T-helper 2 cell treated with Interferon-gamma antibody and Interleukin-4, amounts not matched to agents 5 μg/mL and 100 μg/mL, for 36 hours (primary cell): ENCODE measurements around the gene THSD7B.

Experiments
- DNase-seq: peaks from one replicate; pipeline ENCODE4 v3.0.0; 2021; ENCODE audit warnings: low spot score
- H3K27ac Mint-ChIP-seq: one replicate; pipeline ENCODE4 v1.8.0; 2021; ENCODE audit warnings: mild to moderate bottlenecking, mixed read lengths
- H3K27me3 Mint-ChIP-seq: one replicate; pipeline ENCODE4 v1.8.0; 2021; ENCODE audit warnings: low read depth, mixed read lengths
- H3K36me3 Mint-ChIP-seq: one replicate; pipeline ENCODE4 v1.8.0; 2021; ENCODE audit warnings: low read depth, mixed read lengths
- H3K4me1 Mint-ChIP-seq: one replicate; pipeline ENCODE4 v1.8.0; 2021; ENCODE audit warnings: low read depth, mixed read lengths
- H3K4me3 Mint-ChIP-seq: one replicate; pipeline ENCODE4 v1.8.0; 2022; ENCODE audit warnings: mild to moderate bottlenecking, moderate library complexity, mixed read lengths
- H3K9me3 Mint-ChIP-seq: one replicate; pipeline ENCODE4 v1.8.0; 2021; ENCODE audit warnings: mixed read lengths

Gene THSD7B

DNA sequence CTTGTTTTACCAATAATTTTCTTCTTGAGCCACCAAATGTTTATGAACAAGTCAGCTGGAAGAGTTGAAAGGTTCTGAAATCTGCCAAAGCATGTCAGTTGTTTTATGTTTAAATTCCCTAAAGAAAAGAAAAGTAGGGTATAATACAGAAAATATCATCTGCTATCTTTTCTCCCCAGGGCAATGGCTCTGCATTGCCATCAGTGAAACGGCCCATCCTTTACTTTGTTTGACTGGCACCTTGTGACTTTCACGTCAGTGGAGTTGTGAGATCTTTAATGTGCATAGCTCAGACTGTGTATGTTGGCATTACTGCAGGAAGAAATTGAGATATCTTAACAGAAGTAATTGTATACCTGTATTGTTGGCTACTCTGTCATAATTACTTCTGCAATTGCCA is 239.9 kb downstream of the THSD7B start:
- H3K27ac Mint-ChIP-seq = no peak overlapping the region
- no peaks in the 10 kb centered on the region for H3K27me3 Mint-ChIP-seq
- no peaks in the 10 kb centered on the region for H3K36me3 Mint-ChIP-seq
- H3K4me3 Mint-ChIP-seq = no peak overlapping the region
- DNase-seq = no peak
- no peaks in the 10 kb centered on the region for H3K4me1 Mint-ChIP-seq
- no peaks in the 10 kb centered on the region for H3K9me3 Mint-ChIP-seq

DNA sequence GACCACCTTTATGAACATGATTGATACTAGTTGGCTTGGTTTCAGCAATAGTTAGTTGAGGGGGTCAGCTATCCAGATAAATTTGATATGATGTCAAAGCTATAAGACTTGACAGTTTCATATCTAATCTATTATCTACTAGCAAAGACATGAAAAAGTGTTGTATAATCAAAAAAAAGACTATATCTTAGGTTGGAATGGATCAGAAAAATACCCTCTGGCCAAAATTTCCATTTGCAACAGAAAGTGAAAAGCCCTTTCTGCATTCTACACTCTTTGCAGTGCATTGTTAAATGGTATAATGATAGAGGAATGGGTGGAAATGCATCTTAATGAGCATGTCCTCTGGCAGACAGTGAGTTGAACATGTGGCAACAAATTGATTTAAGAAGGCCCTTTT is 242.6 kb downstream of the THSD7B start:
- Mint-ChIP-seq H3K4me3 (no peak overlapping the region), H3K9me3 (no peaks in the 10 kb centered on the region), H3K4me1 (no peaks in the 10 kb centered on the region), H3K27ac (no peak overlapping the region), H3K27me3 (no peaks in the 10 kb centered on the region), H3K36me3 (no peaks in the 10 kb centered on the region)
- no peak for DNase-seq

DNA sequence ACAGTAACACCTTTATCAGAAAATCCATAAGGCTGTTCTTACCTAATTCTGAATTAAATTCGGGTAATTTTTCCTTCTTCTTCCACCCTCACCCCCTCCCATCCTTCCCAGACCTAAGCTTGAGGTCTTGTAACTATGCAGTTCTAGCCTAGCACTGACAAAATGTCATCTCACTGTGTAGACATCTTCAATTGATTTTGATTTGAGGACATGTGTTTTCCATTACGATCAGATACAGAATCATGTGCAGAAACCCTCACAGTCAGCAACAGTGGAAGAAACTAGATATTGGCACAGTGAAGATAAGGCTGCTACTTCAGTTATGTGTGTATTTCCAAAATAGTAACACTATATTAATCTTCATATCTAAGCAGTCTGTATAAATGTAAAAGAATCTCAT is 244.6 kb downstream of the THSD7B start:
- H3K27me3 Mint-ChIP-seq = no peaks in the 10 kb centered on the region
- no peak for DNase-seq
- no peaks in the 10 kb centered on the region for H3K36me3 Mint-ChIP-seq
- H3K4me1 Mint-ChIP-seq = no peaks in the 10 kb centered on the region
- H3K9me3 Mint-ChIP-seq = no peaks in the 10 kb centered on the region
- H3K4me3 Mint-ChIP-seq = no peak overlapping the region
- H3K27ac Mint-ChIP-seq = no peak overlapping the region

DNA sequence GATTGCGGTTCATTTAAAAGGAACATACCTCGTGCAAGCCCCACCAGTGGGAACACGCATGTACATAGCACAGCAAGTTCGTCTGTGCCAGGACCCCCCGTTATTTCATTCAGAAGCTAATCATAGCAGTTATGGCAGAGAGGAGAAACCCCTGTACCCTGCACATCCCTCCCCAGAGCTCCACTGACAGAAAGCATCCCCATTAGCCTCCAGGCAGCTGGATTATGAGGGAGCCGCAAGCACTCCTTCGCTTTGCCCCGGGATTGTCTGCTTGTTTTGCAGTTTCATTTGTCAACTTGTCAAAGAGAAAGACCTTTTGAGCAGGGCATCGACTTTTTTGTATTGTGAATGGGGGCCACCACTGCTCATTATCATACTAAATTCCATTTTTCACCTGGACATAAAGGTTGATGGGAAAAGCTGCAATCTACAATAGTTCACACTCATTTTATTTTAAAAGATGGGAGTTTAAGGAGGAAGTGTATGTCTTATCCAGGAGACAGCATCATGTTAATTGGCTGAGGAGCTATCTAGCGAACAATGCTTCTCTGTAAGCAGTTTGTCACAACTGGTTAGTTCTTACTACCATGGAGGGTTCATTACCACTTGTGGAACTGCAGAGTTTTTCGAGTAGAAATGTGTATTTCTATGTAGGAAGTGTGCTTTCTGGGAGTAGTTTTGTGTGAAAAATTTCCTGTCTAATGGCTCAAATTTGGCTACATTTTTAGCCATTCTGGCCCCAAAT is 255.3 kb downstream of the THSD7B start:
- Mint-ChIP-seq H3K36me3 (no peaks in the 10 kb centered on the region), H3K27ac (no peak overlapping the region), H3K27me3 (no peaks in the 10 kb centered on the region), H3K9me3 (no peaks in the 10 kb centered on the region), H3K4me3 (no peak overlapping the region), H3K4me1 (no peaks in the 10 kb centered on the region)
- DNase-seq = no peak

DNA sequence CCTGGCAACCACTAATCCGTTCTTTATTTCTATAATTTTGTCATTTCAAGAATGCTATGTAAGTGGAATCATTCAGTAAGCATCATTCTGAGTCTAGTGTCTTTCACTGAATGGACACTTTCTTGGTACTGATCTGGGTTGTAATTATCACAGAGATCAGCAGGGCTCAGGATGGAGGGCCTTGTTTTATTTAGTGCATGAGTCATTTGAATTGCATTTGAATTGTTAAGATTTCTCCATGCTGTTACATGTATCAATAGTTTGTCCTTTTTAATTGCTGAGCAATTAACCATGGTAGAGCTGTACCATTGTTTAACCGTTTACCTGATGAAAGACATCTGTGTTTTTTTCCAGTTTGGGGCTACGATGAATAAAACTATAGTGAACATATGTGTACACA is 256.4 kb downstream of the THSD7B start:
- Mint-ChIP-seq H3K36me3 (no peaks in the 10 kb centered on the region), H3K27ac (no peak overlapping the region), H3K9me3 (no peaks in the 10 kb centered on the region), H3K4me1 (no peaks in the 10 kb centered on the region), H3K27me3 (no peaks in the 10 kb centered on the region), H3K4me3 (no peak overlapping the region)
- no peak for DNase-seq

DNA sequence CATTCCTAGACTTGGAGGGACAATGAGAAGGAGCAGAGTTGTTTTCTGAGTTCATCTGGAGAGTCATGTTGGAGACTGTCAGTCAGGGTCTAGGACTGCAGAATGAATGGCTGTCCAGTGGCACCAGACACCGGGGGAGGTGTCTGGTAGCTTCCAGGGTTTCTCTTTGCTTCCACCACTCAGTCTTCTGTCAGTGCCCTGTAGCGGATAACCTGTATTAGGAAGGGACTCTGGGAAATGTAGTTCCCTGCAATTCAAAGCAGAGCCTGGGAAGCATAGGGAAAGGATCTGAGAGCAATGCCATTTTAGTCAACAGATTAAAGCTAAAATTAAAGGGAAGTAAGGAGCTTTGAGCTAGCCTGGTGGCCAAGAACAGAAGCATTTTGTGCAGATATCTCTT is 257.9 kb downstream of the THSD7B start:
- H3K9me3 Mint-ChIP-seq = no peaks in the 10 kb centered on the region
- no peak overlapping the region for H3K4me3 Mint-ChIP-seq
- DNase-seq = no peak
- no peaks in the 10 kb centered on the region for H3K36me3 Mint-ChIP-seq
- no peaks in the 10 kb centered on the region for H3K4me1 Mint-ChIP-seq
- H3K27ac Mint-ChIP-seq = no peak overlapping the region
- no peaks in the 10 kb centered on the region for H3K27me3 Mint-ChIP-seq

DNA sequence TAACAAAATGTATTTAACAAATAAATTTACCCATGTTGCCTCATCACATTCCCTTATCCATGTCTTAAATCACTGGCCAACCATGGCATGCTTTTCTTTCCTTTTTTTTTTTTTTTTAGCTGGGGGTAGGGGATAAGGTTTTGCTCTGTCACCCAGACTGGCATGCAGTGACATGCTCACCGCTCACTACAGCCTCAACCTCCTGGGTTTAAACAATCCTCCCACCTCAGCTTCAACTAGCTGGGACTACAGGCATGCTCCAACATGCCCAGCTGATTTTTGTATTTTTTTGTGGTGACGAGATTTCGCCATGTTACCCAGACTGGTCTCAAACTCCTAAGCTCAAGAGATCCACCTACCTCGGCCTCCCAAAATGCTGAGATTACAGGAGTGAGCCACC is 266.4 kb downstream of the THSD7B start:
- H3K9me3 Mint-ChIP-seq = no peaks in the 10 kb centered on the region
- H3K27ac Mint-ChIP-seq = no peak overlapping the region
- no peaks in the 10 kb centered on the region for H3K4me1 Mint-ChIP-seq
- H3K4me3 Mint-ChIP-seq = no peak overlapping the region
- no peak for DNase-seq
- H3K36me3 Mint-ChIP-seq = no peaks in the 10 kb centered on the region
- no peaks in the 10 kb centered on the region for H3K27me3 Mint-ChIP-seq

DNA sequence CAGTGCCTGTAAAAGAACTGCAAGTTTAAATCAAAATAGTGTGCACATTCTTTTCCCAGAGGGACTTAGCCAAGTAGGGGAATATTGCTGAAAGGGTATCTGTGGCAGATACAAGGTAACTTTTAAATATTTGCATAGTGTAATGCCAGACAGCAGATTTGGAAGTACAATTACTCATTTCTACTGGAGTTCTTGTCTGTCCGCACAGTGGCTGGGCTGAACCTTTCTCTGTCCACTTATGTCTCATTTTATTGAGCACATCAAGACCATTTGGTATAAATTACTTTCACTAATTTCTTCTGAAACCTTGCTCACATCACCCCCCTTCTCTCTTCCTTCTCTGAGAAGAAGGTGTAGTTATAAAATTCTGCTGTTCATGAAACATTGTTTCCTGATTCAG is 271.3 kb downstream of the THSD7B start:
- no peak overlapping the region for H3K4me3 Mint-ChIP-seq
- H3K27me3 Mint-ChIP-seq = no peaks in the 10 kb centered on the region
- no peaks in the 10 kb centered on the region for H3K4me1 Mint-ChIP-seq
- no peak for DNase-seq
- no peaks in the 10 kb centered on the region for H3K36me3 Mint-ChIP-seq
- H3K9me3 Mint-ChIP-seq = no peaks in the 10 kb centered on the region
- no peak overlapping the region for H3K27ac Mint-ChIP-seq

DNA sequence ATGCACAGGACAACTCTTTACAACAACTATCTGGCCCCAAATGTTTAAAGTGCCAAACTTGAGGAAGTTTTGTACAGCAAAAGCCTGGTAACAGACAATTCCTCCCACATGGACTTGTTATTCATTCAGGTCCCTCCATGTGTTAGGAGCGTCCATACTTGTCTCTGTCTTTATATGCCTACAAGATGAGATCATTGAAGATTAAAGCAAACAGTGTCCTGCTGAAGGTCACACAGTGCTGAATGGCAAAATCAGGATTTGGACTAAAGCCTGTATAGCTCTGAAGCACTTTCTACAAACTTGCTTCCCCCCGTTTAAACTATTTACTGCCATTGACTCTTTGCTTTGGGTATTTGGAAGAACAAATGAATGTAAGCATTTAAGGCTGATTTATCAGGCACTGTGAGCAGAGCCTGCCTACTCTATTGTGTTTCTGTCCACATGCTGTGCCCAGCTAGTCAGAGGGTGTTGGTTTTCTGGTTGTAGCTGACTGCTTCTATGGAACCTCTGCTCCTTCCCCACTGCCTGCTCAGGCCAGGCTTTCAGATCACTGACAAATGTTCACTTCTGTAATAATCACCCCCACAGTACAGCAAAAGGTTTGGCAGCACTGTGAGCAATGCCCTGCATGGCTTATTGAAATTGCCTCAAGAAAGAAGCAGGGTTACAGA is 274.3 kb downstream of the THSD7B start:
- Mint-ChIP-seq H3K27ac (no peak overlapping the region), H3K9me3 (no peaks in the 10 kb centered on the region), H3K27me3 (no peaks in the 10 kb centered on the region), H3K4me1 (no peaks in the 10 kb centered on the region), H3K4me3 (no peak overlapping the region), H3K36me3 (no peaks in the 10 kb centered on the region)
- DNase-seq = no peak

DNA sequence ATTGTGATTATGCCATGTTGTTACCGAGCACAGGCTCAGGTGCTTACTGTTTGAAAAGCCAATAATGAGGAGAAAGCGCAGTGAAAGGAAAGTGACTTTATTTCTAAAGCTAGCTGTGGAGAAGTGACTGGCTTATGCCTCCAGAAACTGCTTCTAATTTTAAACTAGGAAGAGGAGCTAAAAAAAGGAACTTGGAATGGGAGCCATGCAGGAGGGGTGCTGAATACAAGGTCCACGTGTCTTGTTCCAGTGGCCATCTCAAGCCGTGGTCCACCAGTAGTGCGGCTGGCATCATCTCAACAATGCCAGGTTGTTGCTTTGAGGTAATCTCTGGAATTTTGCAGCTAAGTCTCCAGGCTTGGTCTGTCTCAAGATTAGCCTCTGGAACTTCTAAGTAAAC is 282.0 kb downstream of the THSD7B start:
- Mint-ChIP-seq H3K36me3 (no peaks in the 10 kb centered on the region), H3K27ac (no peak overlapping the region), H3K4me1 (no peaks in the 10 kb centered on the region), H3K4me3 (no peak overlapping the region), H3K27me3 (no peaks in the 10 kb centered on the region), H3K9me3 (no peaks in the 10 kb centered on the region)
- no peak for DNase-seq

DNA sequence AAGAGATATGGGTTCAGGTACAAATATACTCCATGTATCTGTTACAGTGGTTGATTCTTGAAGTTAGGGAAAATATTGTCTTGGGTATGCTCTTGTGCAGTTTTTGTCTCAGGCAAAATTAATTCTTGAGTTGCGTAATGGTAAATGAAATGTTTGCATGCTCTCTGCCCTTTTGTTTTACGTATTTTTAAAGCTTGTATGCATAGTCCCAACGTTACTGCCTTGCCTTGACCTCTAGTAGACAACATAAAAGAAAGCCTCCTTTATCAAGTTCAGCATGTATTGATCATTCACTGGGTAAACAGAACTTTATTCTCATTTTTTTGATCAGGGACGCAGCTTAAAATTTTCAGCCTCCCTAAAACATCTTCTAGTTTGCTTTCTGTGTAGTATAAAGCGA is 283.1 kb downstream of the THSD7B start:
- DNase-seq = no peak
- H3K27me3 Mint-ChIP-seq = no peaks in the 10 kb centered on the region
- no peaks in the 10 kb centered on the region for H3K9me3 Mint-ChIP-seq
- H3K4me3 Mint-ChIP-seq = no peak overlapping the region
- no peak overlapping the region for H3K27ac Mint-ChIP-seq
- no peaks in the 10 kb centered on the region for H3K36me3 Mint-ChIP-seq
- no peaks in the 10 kb centered on the region for H3K4me1 Mint-ChIP-seq

DNA sequence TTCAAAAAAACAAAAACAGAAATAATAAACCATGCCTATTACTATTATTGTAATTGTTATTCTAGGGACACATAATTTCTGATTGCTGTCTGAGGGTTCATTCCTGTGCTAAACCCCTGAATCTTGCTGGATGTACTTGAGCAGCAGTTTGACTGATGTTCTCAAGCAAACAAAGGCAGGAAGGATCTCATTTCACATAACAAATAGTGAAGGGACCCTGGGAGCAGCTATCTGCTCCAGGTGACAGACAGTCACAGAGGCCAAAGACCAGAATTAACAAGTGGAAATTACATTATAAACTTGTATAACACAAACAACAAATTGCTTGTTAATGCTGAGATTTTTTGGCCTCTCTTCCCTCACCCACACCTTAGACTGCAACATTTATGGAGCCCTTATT is 284.2 kb downstream of the THSD7B start:
- Mint-ChIP-seq H3K36me3 (no peaks in the 10 kb centered on the region), H3K9me3 (no peaks in the 10 kb centered on the region), H3K4me3 (no peak overlapping the region), H3K27me3 (no peaks in the 10 kb centered on the region), H3K4me1 (no peaks in the 10 kb centered on the region), H3K27ac (no peak overlapping the region)
- DNase-seq = no peak

DNA sequence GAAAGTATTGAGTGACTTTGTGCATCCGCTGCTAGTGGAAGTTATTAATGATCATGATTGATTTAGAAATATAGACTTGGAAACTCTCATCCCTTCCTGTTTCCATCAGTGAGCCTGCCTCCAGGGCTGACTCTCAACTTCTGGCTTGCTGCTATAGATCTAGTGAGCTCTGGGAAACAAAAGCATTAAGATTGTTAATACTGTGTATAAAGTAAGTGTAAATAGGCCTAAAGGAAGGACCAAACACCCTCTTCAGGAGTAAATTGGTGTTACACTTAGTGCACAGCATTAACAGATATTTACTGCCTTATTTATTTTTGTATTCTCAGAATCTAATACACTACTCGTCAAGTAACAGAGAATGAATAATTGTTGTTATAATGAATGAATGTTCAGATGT is 285.6 kb downstream of the THSD7B start:
- H3K9me3 Mint-ChIP-seq = no peaks in the 10 kb centered on the region
- H3K36me3 Mint-ChIP-seq = no peaks in the 10 kb centered on the region
- H3K4me3 Mint-ChIP-seq = no peak overlapping the region
- DNase-seq = no peak
- no peaks in the 10 kb centered on the region for H3K4me1 Mint-ChIP-seq
- H3K27me3 Mint-ChIP-seq = no peaks in the 10 kb centered on the region
- H3K27ac Mint-ChIP-seq = no peak overlapping the region

DNA sequence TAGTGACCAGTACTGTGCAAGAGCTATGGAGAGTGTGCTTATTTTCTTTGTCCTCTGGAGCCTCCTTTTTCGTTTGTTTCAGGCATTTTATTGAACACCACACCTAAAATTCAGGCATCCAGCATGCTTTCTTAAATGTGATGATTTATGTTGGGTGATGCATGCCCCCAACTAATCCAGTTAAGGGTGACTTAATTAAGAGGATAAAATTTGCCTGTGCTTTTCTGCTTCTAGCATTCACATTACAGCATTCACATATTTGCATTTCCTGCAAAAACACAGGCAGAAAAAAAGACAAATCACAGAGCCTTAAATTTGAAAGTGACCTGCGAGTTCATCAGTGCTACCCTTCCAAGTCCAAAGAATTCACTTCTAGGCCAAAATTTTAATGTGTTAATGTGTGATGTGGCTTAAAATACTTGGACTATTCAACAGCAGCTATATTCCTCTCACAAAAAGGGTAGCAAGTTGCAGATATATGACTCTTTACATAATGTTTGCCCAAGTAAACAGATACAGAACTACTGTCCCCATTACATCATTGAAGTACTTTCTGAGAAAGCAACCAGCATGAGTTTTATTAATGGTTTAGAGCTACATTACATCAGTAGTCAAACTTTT is 286.5 kb downstream of the THSD7B start:
- Mint-ChIP-seq H3K4me1 (no peaks in the 10 kb centered on the region), H3K27ac (no peak overlapping the region), H3K4me3 (no peak overlapping the region), H3K36me3 (no peaks in the 10 kb centered on the region), H3K27me3 (no peaks in the 10 kb centered on the region), H3K9me3 (no peaks in the 10 kb centered on the region)
- no peak for DNase-seq
